A172 (cell line): Measurements from ENCODE around the gene FMN1. TPM values are rescaled to one million over a fixed set of nuclear protein-coding genes. Genes with fewer than 3 reads are reported as not detected.

Source experiments
- DNase-seq: peaks from one replicate; pipeline ENCODE4 v3.0.0-alpha.2; 2015; ENCODE audit warnings: low spot score
- total RNA-seq: library from RNA; depleted of rRNA; stranded (reverse); fragments of >200 nt; shearing (Covaris generic); gene quantifications from 2 replicates; pipeline ENCODE4 v1.2.3, GENCODE V29; 2014; rRNA removed

The FMN1 gene, protein sequence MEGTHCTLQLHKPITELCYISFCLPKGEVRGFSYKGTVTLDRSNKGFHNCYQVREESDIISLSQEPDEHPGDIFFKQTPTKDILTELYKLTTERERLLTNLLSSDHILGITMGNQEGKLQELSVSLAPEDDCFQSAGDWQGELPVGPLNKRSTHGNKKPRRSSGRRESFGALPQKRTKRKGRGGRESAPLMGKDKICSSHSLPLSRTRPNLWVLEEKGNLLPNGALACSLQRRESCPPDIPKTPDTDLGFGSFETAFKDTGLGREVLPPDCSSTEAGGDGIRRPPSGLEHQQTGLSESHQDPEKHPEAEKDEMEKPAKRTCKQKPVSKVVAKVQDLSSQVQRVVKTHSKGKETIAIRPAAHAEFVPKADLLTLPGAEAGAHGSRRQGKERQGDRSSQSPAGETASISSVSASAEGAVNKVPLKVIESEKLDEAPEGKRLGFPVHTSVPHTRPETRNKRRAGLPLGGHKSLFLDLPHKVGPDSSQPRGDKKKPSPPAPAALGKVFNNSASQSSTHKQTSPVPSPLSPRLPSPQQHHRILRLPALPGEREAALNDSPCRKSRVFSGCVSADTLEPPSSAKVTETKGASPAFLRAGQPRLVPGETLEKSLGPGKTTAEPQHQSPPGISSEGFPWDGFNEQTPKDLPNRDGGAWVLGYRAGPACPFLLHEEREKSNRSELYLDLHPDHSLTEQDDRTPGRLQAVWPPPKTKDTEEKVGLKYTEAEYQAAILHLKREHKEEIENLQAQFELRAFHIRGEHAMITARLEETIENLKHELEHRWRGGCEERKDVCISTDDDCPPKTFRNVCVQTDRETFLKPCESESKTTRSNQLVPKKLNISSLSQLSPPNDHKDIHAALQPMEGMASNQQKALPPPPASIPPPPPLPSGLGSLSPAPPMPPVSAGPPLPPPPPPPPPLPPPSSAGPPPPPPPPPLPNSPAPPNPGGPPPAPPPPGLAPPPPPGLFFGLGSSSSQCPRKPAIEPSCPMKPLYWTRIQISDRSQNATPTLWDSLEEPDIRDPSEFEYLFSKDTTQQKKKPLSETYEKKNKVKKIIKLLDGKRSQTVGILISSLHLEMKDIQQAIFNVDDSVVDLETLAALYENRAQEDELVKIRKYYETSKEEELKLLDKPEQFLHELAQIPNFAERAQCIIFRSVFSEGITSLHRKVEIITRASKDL (N-terminal part only)
- 0.36 and 0.95 TPM in 2 replicates for total RNA-seq

DNA sequence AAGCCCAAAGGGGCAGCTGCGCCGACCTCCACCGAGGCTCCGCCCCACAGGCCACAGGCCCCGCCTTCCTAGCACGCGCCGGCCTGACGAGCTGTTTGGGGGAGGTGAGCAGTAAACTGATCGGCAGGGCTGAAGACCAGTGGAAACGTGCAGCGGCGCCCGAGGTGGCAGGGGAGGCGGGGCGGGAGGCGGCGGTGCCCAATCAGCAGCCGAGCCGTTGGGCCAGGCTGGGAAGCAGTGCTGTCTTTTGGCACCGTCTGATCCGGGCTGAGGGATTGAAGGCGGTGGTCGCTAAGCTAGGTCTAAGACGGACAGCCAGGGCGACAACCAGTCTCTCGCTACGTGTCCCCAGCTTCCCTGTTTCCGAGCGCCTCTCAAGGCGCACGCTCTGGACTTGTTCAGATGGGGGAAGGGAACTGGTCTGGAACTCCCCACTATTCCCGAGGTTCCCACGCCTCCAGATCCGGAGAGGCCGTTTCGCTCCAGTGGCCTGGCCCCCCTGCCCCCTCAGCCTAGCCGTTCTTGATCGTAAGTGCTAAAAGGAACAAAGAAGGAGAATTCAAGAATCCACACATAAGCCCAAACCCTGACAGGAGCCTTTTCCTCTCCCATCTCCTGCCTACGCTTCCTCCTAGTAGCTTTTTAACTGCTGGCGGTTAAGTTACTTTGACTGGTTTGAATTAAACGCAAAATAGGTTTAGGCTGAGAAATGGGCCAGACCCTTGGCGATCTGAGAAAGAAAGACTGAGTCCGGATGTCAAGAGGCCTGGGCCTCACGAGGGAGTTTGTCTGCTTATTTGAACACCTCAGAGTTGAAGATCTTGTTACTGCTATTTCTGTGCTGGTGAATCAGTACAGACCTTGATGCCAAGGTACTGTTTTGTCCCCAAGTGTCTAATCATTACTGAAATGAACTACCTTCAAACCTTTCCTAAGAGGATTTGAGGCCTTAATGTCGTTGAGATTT lies at the start of gene FMN1:
Gene FMN1, minus strand, starts transcription at position 11 of the 967 bp plus-strand sequence. CDS start 39,800 bp downstream, outside the sequence.
- peak; percentile 84 for DNase-seq

DNA sequence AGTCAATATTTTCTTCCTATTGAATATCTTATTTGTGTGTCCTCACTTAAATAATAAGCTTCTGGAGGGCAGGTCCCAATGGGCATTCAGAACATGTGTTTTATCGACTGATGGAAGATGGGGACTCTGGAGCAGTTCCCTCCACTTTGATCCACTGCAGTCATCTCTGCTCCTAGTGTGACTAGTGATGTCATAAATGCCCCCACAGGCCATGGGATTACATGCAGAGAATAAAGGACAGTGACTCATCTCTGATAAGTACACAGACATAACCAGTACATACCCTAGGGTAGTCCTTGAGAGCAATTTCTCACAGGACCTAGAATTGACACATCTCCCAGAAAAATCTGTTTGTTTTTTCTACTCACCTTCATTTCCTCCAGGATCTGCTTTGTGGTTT lies 49.4 kb upstream of the FMN1 start:
- peak; percentile 71 for DNase-seq

DNA sequence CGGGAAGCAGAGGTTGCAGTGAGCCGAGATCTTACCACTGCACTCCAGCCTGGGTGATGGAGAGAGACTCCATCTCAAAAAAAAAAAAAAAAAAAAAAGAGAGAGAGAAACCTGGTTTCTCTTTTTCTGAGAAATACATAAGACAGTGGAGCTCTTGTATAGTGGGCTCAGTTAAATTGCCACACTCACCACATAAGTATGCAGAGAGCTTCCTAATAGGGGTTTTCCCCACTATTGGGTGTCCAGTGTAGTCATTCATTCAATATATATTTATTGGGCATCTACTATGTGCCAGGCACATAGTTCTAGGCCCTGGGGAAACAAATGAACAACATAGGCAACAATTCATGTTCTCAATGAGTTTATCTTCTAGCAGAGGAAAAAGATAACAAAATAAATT lies 48.9 kb upstream of the FMN1 start:
- DNase-seq = no peak

DNA sequence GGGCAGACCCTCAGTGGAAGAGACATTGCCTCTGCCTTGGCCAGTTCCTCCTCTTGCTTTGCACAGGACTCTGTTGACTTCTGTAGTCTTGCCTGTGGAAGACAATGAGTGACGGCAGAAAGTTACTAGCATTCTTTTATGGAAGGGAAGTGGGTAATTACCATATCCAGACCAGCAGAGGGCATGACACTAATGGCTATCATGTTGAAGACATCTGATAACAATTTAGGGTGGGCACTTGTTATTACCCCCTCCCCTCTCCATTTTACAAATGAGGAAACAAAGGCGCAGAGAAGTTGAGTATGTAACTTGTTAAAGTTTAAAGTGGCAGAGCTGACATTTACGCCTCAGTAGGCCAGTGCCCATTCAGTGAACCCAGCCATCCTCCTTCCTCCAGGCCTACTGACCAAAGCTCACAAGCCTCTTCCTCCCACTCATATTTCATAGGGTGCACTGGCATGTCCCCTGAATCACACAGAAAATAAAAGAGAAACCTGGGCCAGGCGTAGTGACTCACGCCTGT lies 48.2 kb upstream of the FMN1 start:
- peak; percentile 27 for DNase-seq

DNA sequence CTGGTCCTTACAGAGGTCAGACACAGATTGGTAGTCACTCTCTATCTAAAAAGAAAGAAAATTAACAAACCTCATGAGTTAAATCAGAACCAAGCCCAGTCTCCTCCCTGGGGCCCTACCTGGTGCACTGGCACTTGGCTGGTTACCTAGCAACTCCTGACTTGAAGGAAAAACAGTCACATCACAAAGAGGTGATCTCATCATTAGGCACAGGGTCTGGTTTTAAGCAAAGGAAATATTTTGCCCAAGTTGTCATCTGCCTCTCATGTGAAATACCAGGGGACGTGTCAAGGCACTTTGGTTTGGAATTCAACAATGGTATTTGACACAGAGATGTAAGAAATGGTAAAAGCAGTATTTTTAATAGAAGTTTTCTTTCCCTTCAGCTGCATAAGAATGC lies 47.7 kb upstream of the FMN1 start:
- DNase-seq = peak; percentile 33

DNA sequence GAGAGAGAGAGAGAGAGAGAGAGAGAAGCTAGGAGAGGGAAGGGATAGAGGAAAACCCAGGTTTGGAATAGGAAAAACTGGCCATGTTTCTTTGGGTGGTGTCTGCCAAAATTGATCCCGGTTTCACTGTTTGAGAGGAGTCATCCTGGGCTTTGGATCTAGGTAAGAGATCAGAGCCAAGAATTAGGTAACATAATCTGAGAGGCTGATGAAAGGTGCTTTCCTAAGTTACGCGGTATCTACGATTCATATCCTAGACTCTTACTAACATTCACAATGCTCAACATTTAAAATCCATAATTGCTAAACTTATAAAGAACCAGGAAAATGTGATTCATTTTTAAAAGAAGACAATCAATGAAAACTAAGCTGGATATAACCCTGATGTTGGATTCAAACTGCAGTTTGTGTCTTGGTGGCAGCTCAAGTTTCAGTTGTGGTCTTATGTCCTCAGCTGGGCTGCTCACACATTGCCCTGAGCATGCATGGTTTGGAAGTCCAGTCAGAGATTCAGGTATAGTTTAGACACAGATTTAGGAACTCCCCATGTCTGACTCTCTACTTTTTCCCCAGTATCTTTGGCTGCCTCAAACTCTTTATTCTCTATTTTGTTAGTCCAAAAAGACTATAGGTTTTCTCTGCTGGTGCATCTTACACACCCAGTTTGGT lies 42.5 kb upstream of the FMN1 start:
- DNase-seq = no peak

DNA sequence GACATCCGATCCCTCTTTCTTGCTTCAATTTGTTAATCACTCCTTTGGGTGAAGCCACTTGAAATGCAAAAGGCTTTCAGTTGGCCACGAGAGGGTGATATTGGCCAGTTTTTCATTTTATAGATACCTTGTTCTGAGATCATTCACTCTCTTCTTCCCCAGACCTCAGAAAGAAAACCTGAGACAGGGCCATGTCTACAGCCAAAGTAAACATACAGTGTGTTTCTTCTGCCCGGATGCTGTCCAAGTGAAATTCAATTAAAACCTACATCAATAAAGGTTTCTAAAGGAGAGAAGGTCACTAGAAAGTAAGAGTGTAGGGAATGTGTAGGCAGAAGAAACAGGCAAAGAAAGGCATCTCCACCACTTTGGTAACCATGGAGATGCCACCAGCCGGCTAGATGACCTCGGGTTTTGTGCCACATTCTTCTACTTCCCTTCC lies 39.5 kb upstream of the FMN1 start:
- DNase-seq = peak; percentile 62

DNA sequence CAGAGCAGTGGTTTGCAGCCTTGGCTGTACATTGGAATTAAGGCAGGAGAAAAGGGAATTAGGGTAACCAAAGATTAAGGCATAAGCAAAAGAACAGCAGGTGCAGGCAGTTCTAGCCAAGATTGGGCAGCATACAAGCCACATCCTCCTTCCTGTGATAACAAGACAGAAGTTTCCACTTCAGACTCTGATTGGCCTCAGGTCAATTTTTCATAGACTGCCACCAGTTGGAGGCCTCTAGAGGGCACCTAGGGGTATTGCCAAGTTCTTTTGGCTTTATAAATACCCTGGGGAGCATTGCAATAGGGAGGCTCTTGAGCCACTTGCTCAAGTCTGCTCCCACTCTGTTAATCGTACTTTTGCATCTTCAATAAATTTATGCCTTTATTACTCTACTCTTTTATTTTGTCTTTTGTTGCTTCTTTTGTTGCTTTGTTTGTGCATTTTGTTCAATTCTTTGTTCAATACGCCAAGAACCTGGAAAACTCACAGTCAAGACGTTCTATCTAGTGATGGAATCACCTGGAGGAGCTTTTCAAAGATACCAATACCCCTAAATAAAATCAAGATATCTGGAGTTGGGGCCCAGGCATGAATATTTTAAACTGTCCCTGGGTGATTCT lies 32.2 kb upstream of the FMN1 start:
- DNase-seq = peak; percentile 88

DNA sequence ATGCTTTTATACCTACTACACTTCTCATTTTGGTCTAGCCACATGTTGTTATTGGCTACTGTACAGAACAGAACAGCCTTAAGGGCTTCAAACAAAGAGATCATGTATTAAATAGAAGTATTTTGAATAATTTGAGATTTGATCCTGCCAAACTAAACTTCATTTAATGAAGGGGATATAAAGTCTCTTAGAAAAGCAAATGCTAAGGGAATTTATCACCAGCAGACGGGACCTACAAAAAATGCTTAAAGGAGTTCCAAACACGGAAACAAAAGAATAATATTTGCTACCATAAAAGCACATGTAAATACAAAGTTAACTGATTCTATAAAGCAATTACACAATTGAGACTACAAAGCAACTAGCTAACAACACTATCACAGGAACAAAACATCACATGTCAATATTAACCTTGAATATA lies 23.6 kb upstream of the FMN1 start:
- no peak for DNase-seq

DNA sequence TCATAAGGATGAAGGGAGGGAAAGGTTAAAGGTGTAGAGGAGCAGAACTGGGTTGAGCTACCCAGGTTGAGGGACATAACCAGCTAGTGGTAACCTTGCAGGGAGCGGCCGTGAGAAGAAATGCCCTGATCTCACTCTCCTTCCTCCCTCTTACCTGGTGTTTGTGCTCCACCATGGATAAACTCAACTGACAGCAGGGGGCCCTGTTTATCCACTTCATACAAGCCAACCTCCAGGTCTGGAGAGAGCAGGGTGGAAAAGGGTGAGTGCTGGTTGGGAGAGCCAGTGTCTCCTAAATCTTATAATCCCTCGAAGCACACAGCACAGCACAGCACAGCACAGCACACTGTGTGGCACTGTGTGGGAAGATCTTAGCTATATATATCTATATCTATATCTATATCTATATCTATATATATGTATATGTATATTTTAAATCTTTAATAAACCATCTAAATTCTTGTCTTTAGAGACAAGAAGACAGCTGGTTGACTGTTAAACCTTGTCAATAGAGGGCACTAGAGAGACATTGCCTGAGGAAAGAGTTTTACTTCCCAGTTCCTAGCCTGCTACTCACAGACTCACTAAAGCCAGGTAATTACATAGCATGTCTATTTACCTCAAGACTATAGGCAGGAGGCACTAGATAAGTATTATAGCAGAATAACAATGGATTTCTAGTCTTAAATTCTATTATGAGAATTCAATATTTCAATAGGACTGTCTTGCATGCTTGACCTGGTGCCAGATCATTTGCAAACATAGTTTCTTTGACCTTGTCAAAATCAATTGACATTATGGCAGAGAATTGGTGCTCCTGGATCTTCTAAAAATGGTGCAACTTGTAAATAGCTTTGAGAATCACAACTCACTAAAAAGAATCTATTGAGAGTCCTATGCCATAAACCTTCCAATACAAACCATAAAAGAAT lies 21.7 kb upstream of the FMN1 start:
- DNase-seq = peak; percentile 38

DNA sequence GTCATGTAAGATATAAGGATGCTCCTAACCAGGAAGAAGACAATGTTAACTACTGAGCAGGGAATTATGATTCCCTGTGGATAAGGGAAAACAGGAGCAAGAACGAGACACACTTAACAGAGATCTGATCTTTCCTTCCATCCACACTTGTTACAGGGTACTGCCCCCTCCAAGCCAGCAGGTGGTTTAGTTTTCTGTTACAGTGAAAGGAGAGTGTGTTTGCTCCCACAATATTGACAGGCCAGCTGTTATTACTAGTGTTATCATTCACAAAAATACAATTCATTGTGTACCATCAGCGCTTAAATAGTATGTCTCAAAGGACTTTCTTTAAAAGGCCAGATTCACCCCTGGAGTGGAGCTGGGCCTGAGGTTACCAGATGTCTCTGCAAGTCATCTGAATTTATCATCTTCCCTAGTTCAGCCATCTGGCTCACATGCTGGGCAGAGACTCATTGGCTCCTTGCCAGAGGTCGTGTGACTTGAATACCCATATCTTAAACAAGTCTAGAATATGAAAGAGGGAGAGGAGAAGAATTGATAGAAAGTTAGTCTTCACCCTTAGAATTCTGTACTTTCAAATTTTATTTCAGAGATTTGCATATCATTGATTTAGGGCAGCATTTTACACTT lies 16.8 kb upstream of the FMN1 start:
- DNase-seq = no peak

DNA sequence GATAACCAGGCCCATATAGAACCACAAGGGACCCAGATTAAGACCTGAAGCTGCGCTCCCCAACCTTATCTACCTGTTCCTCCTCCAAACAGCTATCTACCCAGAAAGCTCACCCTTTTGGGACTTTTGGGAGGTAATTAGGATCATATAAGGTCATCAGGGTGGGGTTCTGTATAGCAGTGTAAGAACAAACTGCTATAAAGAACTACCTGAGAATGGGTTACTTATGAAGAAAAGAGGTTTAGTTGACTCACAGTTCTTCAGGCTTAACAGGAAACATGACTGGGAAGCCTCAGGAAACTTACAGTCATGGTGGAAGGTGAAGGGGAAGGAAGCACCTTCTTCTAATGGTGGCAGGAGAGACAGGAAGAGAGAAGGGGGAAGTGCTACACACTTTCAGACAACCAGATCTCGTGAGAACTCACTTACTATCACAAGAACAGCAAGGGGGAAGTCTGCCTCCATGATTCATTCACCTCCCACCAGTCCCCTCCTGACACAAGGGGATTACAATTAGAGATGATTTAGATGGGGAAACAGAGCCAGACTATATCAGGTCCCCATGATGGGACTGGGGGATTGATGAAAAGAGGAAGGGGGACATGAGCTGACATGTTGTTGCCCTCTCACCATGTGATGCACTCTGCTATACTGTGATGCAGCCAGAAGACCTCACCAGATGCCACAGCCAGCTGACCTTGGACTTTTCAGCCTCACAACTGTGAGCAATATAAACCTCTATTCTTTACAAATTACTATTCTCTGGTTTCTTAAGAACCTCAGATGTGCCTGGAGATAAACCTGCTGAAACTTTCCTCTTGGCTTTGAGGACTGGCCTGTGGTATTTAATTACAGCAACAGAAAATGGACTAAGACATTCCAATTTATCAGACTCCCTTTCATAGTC lies 15.3 kb upstream of the FMN1 start:
- DNase-seq = no peak

DNA sequence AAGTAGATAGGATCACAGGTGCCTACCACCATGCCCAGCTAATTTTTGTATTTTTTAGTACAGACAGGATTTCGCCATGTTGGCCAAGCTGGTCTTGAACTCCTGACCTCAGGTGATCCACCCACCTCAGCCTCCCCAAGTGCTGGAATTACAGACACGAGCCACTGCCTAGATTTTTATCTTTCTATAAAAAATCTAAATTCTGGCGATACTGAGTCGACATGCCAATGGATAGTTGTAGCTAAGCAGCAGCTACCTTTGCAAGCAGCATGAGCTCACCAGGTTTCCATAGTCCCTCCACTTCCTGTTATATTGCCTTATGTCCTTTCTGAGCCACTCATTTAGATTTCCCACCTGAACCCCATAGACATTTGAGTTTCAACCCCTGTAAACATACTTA lies 13.1 kb upstream of the FMN1 start:
- DNase-seq = no peak

DNA sequence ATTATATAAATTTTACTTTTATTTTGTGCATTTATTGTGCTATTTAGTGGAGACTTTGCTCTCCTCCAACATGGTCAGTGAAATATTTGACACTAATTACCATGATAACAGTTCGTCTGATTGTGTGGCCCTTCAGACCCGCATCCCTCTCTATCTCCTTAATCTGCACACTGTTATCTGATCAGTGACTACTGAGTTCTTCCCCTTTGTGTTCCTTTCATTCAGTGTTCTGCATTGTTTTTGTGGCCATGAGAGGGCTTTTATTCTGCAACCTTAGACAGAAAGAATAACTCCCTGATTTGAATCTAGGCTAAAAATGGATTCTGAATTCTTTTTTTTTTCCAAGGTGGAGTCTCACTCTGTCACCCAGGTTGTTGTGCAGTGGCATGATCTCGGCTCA lies 11.9 kb upstream of the FMN1 start:
- DNase-seq = no peak

DNA sequence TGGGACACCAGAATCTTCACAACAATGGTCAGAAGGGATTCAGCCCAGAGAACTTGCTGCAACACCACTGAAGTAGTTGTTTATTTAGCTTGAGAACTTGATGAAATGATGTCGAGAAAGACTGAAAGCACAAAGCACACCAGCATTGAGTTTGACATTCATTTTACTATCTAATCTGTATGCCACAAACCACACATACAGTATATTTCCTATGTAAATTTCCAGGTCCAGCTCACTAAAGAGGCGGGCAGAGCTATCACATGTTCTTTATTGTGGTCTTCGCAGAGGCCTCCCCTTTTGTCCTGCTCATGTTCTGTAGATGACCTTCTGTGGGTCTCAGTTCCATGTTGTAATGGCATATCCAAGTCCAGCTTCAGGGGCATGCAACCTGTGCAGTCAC lies 10.4 kb upstream of the FMN1 start:
- DNase-seq = no peak

DNA sequence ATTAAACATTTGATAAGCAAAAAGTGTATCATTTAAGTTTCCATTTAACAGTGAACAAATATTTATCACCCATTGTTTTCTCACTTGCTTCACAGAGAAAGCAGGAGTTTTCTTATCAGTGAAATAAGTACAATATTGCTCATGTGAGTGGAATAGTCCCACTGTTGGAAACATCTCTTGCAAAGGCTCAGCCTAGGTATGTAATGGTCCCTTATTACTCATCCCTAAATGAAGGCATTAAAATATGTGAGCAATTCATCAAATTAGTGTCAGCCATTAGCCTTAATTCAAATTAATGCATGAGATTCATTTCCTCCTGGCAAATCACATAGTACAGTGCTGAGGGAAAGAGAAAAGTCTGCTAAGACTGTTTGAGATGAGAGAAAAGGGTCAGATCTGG lies 9.6 kb upstream of the FMN1 start:
- DNase-seq = no peak
